ENCODE data around the gene IMPACT.

The IMPACT gene

GRCh38 chr18:24426398-24427294 lies at the start of gene IMPACT:
IMPACT (plus strand) TSS chr18:24426670; CDS start chr18:24426757, 87 bp downstream.
- Histone ChIP-seq H3K4me3 (peak within 1 kb of the TSS; percentile 84), H3K27ac (peak within 1 kb of the TSS; percentile 73 to 86)
- TF ChIP-seq CTCF (IDR thresholded peaks at IDR 0.05) = no peak
- DNase-seq (ENCODE audit: low spot score) = peak; percentile 80

GRCh38 chr18:24378598-24378997 lies 47.9 kb upstream of the IMPACT start:
- TF ChIP-seq CTCF (IDR thresholded peaks at IDR 0.05) = no peak
- DNase-seq (ENCODE audit: low spot score) = no peak
- no peak overlapping the region for H3K4me3 ChIP-seq
- H3K27ac ChIP-seq = no peak overlapping the region

GRCh38 chr18:24380163-24380747 lies 46.2 kb upstream of the IMPACT start:
- Histone ChIP-seq H3K4me3 (no peak overlapping the region), H3K27ac (no peak overlapping the region)
- DNase-seq (ENCODE audit: low spot score) = no peak
- no peak for TF ChIP-seq CTCF (IDR thresholded peaks at IDR 0.05)

DNA sequence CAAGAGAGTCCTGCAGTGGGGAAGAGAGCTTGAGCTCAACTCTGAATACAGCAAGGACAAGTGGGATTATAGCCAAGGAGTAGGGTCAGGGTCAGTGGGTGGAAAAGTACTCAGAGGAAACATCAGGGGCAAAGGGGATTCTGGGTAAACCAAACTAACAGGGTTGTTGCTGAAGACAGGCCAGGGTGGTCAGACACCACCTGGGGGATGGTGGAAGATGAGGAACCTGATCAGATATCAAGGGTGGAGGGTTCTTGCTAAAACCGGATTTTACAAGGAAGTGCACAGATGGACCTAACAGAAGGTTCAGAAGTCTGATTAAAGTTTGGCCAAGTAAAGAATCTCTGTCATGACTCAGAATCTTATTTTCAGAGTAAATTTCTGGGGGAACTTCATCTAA lies 45.3 kb upstream of the IMPACT start:
- Histone ChIP-seq H3K27ac (no peak overlapping the region), H3K4me3 (no peak overlapping the region)
- TF ChIP-seq CTCF (IDR thresholded peaks at IDR 0.05) = no peak
- DNase-seq (ENCODE audit: low spot score) = no peak

DNA sequence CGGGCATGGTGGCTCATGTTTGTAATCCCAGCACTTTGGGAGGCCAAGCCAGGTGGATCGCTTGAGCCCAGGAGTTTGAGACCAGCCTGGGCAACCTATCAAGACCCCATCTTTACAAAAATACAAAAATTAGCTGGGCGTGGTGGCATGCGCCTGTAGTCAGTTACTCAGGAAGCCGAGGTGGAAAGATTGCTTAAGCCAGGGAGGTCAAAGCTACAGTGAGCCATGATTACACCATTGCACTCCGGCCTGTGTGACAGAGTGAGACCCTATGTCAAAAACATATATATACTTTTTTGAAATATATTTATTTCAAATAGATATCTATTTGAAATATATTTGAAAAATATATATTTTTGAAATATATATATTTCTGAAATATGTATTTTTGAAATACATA lies 39.8 kb upstream of the IMPACT start:
- TF ChIP-seq CTCF (IDR thresholded peaks at IDR 0.05) = no peak
- Histone ChIP-seq H3K4me3 (no peak overlapping the region), H3K27ac (no peak overlapping the region)
- no peak for DNase-seq (ENCODE audit: low spot score)

- DNase-seq (ENCODE audit: low spot score) = no peak
- H3K4me3 ChIP-seq = no peak overlapping the region
- H3K27ac ChIP-seq = no peak overlapping the region
- no peak for TF ChIP-seq CTCF (IDR thresholded peaks at IDR 0.05)
These were observed 37.5 kb upstream of the IMPACT start for GRCh38 chr18:24388957-24389356.

Data from coronary artery (tissue), 2 donors.